Stimulated activated CD8-positive, alpha-beta memory T cell treated with anti-CD3 and anti-CD28 coated beads, Interleukin-7, amount 100 ng/mL, for 1 hour (primary cell): ENCODE data around the gene IFNW1.
A peak's percentile ranks its signal among the peaks of the same experiment; 100 is the strongest.
"Not testable (repeated sequence)": the region's sequence is repeated elsewhere in the genome, so short reads cannot be mapped to it uniquely, and the experiment has no call there.

Source experiments
- DNase-seq, 2 donors: peaks; one replicate each; pipeline ENCODE4 v3.0.0-alpha.2; 2020; ENCODE audit warnings: low read depth in 2 of 2

The IFNW1 gene

GRCh38 chr9:21141427-21141882 is at the start of gene IFNW1:
IFNW1 (minus strand) TSS chr9:21141832; CDS start chr9:21141570, 262 bp downstream.
- DNase-seq = no peak

GRCh38 chr9:21187487-21187886 is 45.9 kb upstream of the IFNW1 start, which contains the start of gene IFNA4:
IFNA4 (minus strand) TSS chr9:21187587; CDS start chr9:21187531, 56 bp downstream.
- not testable (repeated sequence) for DNase-seq

GRCh38 chr9:21182810-21183736 is 41.4 kb upstream of the IFNW1 start:
- not testable (repeated sequence) for DNase-seq

- no peak for DNase-seq
These were observed 33.0 kb upstream of the IFNW1 start for GRCh38 chr9:21174671-21175070.

- DNase-seq = no peak
These were observed 30.5 kb upstream of the IFNW1 start for GRCh38 chr9:21172156-21172555.

GRCh38 chr9:21171351-21171750 is 29.7 kb upstream of the IFNW1 start:
- DNase-seq = no peak

- DNase-seq = not testable (repeated sequence)
These were observed 24.9 kb upstream of the IFNW1 start, which contains the start of gene IFNA21 for GRCh38 chr9:21166560-21166959. IFNA21 (minus strand) TSS chr9:21166660; CDS start chr9:21166612, 48 bp downstream.

GRCh38 chr9:21165516-21165915 is 23.9 kb upstream of the IFNW1 start:
- DNase-seq = no peak

- peak in 1 of 2 donors; percentile 16 for DNase-seq
These were observed 18.5 kb upstream of the IFNW1 start for GRCh38 chr9:21160178-21160577.

GRCh38 chr9:21155501-21155900 is 13.9 kb upstream of the IFNW1 start:
- no peak for DNase-seq

GRCh38 chr9:21154018-21154608 is 12.5 kb upstream of the IFNW1 start:
- DNase-seq = no peak

GRCh38 chr9:21153336-21154017 is 11.8 kb upstream of the IFNW1 start:
- DNase-seq = no peak

GRCh38 chr9:21144603-21145002 is 3.0 kb upstream of the IFNW1 start:
- DNase-seq = no peak

- no peak for DNase-seq
These were observed 4.6 kb downstream of the IFNW1 start for GRCh38 chr9:21137020-21137419.

- DNase-seq = no peak
These were observed 5.9 kb downstream of the IFNW1 start for GRCh38 chr9:21135736-21136135.

GRCh38 chr9:21128186-21128585 is 13.4 kb downstream of the IFNW1 start:
- DNase-seq = not testable (repeated sequence)

GRCh38 chr9:21121595-21122251 is 19.9 kb downstream of the IFNW1 start:
- DNase-seq = no peak

- no peak for DNase-seq
These were observed 20.6 kb downstream of the IFNW1 start for GRCh38 chr9:21121079-21121478.

- no peak for DNase-seq
These were observed 22.4 kb downstream of the IFNW1 start for GRCh38 chr9:21119093-21119770.

- DNase-seq = no peak
These were observed 27.3 kb downstream of the IFNW1 start for GRCh38 chr9:21114311-21114710.
